PC-9 (cell line): ENCODE measurements around the gene THSD8.

ENCODE experiments used
- EZH2 ChIP-seq: fragments of 200-600 bp; sonication (generic); IDR thresholded peaks from 2 replicates; pipeline ENCODE4 v1.8.0; 2017; ENCODE audit warnings: antibody characterized with exemption, low read depth
- TF ChIP-seq, protein P1 (sequence below): fragments of 200-600 bp; sonication (generic); conservative IDR thresholded peaks from 2 replicates; pipeline ENCODE4 v1.6.1; 2017; ENCODE audit warnings: mixed run types, antibody characterized with exemption, mild to moderate bottlenecking, moderate library complexity

DNA sequence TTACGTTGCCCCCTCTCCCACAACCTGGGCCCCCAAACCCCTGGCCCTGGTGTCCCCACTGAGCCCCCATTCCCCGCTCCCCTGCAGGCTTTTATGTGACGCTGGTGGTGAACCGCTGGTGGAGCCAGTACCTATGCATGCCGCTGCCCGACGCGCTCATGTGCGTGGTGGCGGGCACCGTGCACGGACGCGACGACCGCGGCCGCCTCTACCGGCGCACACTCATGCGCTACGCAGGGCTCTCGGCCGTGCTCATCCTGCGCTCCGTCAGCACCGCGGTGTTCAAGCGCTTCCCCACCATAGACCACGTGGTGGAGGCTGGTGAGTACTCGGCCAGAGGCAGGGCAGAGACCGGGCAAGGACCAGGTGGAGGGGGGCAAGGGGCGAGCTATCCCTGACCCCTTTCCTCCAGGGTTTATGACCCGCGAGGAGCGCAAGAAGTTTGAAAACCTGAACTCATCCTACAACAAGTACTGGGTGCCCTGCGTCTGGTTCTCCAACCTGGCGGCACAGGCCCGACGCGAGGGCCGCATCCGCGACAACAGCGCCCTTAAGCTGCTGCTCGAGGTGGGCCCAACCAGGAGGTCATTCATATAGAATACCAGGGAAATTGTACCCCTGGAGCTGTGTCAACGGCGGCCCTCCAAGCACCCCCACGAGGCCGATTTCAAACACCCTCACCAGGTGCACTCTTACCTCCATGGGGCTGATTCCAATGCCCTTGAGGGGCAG lies 47.2 kb upstream of the THSD8 start:
- TF ChIP-seq, protein P1, sequence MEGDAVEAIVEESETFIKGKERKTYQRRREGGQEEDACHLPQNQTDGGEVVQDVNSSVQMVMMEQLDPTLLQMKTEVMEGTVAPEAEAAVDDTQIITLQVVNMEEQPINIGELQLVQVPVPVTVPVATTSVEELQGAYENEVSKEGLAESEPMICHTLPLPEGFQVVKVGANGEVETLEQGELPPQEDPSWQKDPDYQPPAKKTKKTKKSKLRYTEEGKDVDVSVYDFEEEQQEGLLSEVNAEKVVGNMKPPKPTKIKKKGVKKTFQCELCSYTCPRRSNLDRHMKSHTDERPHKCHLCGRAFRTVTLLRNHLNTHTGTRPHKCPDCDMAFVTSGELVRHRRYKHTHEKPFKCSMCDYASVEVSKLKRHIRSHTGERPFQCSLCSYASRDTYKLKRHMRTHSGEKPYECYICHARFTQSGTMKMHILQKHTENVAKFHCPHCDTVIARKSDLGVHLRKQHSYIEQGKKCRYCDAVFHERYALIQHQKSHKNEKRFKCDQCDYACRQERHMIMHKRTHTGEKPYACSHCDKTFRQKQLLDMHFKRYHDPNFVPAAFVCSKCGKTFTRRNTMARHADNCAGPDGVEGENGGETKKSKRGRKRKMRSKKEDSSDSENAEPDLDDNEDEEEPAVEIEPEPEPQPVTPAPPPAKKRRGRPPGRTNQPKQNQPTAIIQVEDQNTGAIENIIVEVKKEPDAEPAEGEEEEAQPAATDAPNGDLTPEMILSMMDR, result no peak
- no peak for TF ChIP-seq EZH2
